Mesothelial cell of epicardium (in vitro differentiated cells): Measurements from ENCODE around the gene EPS15. TPM values are rescaled to one million over a fixed set of nuclear protein-coding genes. Genes with fewer than 3 reads are reported as not detected.

ENCODE experiments used
- DNase-seq, 2 experiments: peaks; one replicate each; pipeline ENCODE4 v3.0.0; 2021; ENCODE audit warnings: low spot score in 2 of 2; ENCODE audit not compliant: unreplicated experiment in 2 of 2
- H3K27ac Mint-ChIP-seq: 2 replicates; pipeline ENCODE4 v1.8.0; 2021; ENCODE audit warnings: mixed read lengths
- H3K27me3 Mint-ChIP-seq: 2 replicates; pipeline ENCODE4 v1.8.0; 2021; ENCODE audit warnings: low read depth, mixed read lengths
- H3K36me3 Mint-ChIP-seq: 2 replicates; pipeline ENCODE4 v1.8.0; 2021; ENCODE audit warnings: mixed read lengths
- H3K4me1 Mint-ChIP-seq: 2 replicates; pipeline ENCODE4 v1.8.0; 2021; ENCODE audit warnings: mixed read lengths
- H3K4me3 Mint-ChIP-seq: 2 replicates; pipeline ENCODE4 v1.8.0; 2021; ENCODE audit warnings: mild to moderate bottlenecking, moderate library complexity, mixed read lengths
- H3K9me3 Mint-ChIP-seq: 2 replicates; pipeline ENCODE4 v1.8.0; 2021; ENCODE audit warnings: mixed read lengths
- CTCF ChIP-seq: fragments of 200-600 bp; sonication (generic); IDR thresholded peaks from one replicate; pipeline ENCODE4 v1.5.0; 2021; ENCODE audit warnings: antibody characterized with exemption; ENCODE audit not compliant: unreplicated experiment
- total RNA-seq: library from RNA; stranded (reverse); gene quantifications from 3 replicates; pipeline ENCODE4 v1.2.1, GENCODE V29; 2021

The EPS15 gene
- total RNA-seq, 1 donor from 2014 or later: 52.5 TPM

GRCh38 chr1:51310871-51311613, 208.0 kb downstream of the EPS15 start:
- TF ChIP-seq CTCF: no peak
- Mint-ChIP-seq H3K27me3 (no peaks in the 10 kb centered on the region), H3K36me3 (no peaks in the 10 kb centered on the region), H3K27ac (no peak overlapping the region), H3K4me3 (no peak overlapping the region), H3K9me3 (no peaks in the 10 kb centered on the region), H3K4me1 (peaks cover 20% of the 10 kb centered on the region)
- no peak for DNase-seq

- H3K4me1 Mint-ChIP-seq: peaks cover 6% of the 10 kb centered on the region
- H3K4me3 Mint-ChIP-seq: no peak overlapping the region
- H3K36me3 Mint-ChIP-seq: no peaks in the 10 kb centered on the region
- H3K27me3 Mint-ChIP-seq: no peaks in the 10 kb centered on the region
- no peak for TF ChIP-seq CTCF
- H3K9me3 Mint-ChIP-seq: no peaks in the 10 kb centered on the region
- no peak overlapping the region for H3K27ac Mint-ChIP-seq
- no peak for DNase-seq
Measured at GRCh38 chr1:51309291-51309690, 209.8 kb downstream of the EPS15 start.

GRCh38 chr1:51308636-51309035, 210.4 kb downstream of the EPS15 start:
- H3K9me3 Mint-ChIP-seq: no peaks in the 10 kb centered on the region
- no peak for DNase-seq
- no peaks in the 10 kb centered on the region for H3K36me3 Mint-ChIP-seq
- no peaks in the 10 kb centered on the region for H3K27me3 Mint-ChIP-seq
- H3K27ac Mint-ChIP-seq: no peak overlapping the region
- peaks cover under 1% of the 10 kb centered on the region for H3K4me1 Mint-ChIP-seq
- no peak overlapping the region for H3K4me3 Mint-ChIP-seq
- TF ChIP-seq CTCF: no peak

- no peak overlapping the region for H3K4me3 Mint-ChIP-seq
- TF ChIP-seq CTCF: no peak
- no peaks in the 10 kb centered on the region for H3K9me3 Mint-ChIP-seq
- H3K4me1 Mint-ChIP-seq: peaks cover 2% of the 10 kb centered on the region
- H3K27ac Mint-ChIP-seq: no peak overlapping the region
- DNase-seq: no peak
- H3K27me3 Mint-ChIP-seq: no peaks in the 10 kb centered on the region
- no peaks in the 10 kb centered on the region for H3K36me3 Mint-ChIP-seq
Measured at GRCh38 chr1:51306950-51307349, 212.1 kb downstream of the EPS15 start.

- no peaks in the 10 kb centered on the region for H3K36me3 Mint-ChIP-seq
- DNase-seq: no peak
- TF ChIP-seq CTCF: no peak
- H3K9me3 Mint-ChIP-seq: no peaks in the 10 kb centered on the region
- H3K4me1 Mint-ChIP-seq: peaks cover 2% of the 10 kb centered on the region
- H3K27me3 Mint-ChIP-seq: no peaks in the 10 kb centered on the region
- H3K4me3 Mint-ChIP-seq: no peak overlapping the region
- no peak overlapping the region for H3K27ac Mint-ChIP-seq
Measured at GRCh38 chr1:51305371-51305823, 213.7 kb downstream of the EPS15 start.
